Ammon's horn (tissue), 1 donor: ENCODE measurements around the gene PDE9A.

Experiments used
- DNase-seq: peaks from one replicate; pipeline ENCODE4 v3.0.0-alpha.2; 2016; ENCODE audit warnings: low spot score

PDE9A gene

DNA sequence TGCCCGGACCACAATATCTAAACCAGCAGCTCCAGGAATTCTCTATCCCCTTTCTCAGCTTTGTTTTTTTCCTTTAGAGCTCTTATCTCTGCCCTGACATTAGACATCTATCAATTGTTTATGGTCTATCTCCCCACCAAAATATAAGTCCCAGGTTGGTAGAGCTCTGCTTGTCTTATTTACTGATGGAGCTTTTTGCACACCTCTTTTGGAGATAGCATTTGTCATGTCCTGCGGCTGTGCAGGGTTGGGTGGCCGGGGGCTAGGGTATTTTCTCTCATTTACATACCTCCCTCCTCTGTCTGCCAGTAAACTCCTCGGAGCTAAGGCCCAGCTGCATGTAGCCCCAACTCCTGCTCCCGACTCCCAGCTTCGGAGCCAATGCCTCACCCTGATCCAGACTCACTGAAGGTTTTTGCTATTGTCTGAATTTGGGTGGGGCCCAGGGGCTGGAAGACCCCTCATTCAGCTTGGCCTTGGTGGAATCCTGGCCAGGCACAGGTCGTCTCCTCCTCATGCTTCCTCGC lies 11.1 kb upstream of the PDE9A start:
- DNase-seq: no peak

DNA sequence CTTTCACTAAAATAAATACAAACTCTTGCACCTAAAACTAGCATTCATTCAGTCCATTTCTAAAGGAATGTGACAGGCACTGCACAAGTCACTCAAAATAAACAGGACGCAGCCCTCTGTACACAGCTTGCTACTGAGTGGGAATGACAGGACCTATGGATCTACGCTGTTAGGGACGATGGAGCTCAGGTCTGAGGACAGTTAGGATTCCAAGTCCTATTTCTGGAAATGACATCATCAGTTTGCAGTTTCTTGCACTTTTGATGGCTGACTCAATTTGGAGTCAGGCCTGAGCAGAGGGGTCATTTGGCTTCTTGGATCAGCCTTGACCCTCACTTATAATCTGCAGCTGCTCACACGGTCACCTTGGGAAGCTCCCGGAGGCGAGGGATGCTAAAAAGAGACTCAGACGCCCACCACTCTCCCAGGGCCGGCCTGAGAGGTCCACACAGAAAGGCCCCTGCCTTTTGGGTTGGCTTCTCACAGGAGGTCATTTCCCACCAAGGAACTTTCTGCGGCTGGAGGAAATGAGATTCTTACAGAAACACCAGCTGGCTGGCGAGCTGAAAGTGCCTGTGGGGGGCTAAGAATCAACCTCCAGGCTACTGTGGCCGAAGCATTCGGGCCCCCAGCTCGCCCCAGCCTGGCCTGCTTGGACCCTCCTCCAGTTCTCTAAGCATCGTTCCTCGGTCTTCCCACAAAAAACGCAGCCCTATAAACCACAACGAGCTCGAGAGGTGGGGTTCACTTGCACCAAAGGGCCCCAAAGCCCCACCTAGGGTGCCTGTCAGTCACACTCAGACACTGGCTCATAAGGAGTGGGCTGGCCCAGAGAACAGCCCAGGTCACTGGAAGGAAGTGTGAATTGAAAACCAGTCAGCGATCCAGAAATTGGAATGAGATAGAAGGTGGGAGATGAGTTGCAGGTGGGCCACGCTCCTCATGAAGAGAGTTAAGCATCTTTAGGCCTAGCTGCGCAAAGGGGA lies 8.9 kb upstream of the PDE9A start:
- DNase-seq: no peak

DNA sequence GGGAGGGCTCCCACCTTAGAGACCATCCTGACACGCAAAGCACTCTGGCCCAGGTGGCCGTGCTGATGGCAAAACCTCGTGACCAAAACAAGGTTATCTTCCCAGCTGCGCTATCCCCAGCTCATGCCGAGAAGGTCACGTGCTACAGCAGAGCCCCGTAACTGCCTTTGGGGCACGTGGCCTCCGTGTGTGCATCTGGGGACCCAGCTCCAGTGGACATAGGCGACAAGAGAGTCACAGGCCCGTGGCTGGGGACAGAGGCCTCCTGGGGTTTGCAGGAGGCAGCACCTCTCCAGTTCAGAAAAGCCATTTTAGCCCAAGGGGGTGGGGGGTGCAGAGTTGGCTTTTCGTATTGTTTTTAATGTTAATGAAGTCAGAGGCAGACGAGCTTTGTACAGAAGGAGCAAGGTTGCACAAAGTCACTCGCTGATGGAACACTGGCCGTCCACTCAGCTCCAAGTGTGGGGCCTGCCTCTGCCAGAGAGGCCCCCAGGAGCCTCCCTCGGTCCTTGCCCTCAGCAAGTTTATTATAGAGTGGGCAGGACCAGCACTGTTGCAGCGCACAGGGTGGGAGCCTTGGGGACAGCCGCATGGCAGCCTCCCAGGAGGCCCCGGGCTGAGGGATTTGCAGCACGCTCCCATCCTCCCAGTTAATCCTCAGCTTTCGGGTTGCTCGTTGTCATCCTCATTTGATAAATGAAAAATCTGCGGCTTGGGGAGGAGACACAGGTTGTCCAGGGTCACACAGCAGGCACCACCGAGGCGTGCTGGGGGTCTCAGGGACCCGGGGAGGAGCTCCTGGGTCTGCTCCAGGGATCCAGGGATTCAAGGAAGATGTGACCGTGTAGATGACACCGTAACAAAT lies 8.0 kb upstream of the PDE9A start:
- DNase-seq: no peak

DNA sequence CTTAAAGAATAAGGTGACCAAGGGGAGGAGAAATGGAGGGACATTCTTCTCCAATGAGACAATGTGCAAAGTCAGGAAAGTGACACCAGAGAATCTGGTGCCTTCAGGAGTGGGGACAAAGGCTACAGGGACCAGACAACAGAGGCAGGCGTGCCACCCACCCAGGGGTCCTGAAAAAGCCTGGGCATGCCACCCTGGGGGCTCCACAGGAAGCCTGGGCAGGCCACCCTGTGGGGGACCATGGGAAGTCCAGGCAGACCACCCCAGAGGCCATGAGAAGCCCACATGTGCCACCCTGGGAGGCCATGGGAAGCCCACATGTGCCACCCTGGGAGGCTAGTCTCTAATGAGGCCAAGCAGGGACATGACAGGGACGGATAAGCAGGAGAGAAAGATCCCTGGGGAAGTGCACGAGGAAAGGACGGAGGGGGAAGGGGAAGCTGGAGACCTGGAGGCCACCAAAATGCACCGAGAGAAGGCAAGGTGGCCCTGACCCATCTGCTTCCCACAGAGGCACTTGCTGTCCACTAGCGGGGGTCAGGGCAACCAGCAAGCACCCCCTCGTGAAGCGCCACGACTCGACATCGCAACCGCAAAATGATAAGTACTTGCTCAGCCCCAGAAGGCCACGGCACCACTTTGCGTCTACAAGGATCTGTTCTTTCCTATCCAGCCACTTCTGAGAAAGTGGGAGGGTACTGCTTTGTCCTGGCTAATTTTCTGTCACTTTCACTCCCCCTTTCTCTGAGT lies 7.2 kb upstream of the PDE9A start:
- DNase-seq: no peak

DNA sequence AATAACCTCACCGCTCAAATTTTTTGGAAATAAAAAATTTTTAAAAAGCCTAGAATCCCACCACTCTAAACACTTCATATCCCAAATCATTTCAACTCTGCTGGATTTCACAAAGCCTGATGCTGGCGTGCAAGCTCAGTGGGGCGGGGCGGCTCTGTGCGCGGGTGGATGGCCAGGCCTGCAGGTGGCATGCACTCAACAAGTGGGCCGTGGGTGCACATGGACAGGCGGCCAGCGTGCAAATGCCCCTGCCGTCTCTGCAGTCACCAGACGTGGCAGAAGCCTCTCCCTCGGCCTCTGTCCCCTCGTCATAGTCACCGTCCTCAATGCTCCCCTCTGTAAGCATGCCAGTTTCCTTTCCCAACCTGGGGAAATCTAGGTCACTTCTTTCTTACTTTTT lies 6.6 kb upstream of the PDE9A start:
- DNase-seq: no peak

DNA sequence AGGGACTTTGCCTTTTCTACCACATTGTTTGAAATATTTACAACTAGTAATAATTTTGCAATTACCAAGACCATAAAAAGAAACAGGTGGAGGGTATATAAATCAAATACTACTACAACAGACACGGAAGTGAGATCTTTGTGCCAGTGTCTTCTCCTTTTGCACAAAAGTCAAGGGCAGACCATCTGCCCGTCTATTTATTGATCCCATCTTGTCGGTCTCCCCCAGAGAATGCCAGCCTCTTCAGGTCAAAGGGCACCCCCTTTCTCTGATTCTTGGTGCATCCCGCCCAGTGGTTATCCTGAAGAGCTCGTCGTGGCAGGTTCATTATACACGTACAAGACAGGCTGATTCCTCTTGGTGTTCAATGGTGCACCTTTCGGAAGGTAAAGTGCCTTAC lies 4.8 kb upstream of the PDE9A start:
- no peak for DNase-seq

DNA sequence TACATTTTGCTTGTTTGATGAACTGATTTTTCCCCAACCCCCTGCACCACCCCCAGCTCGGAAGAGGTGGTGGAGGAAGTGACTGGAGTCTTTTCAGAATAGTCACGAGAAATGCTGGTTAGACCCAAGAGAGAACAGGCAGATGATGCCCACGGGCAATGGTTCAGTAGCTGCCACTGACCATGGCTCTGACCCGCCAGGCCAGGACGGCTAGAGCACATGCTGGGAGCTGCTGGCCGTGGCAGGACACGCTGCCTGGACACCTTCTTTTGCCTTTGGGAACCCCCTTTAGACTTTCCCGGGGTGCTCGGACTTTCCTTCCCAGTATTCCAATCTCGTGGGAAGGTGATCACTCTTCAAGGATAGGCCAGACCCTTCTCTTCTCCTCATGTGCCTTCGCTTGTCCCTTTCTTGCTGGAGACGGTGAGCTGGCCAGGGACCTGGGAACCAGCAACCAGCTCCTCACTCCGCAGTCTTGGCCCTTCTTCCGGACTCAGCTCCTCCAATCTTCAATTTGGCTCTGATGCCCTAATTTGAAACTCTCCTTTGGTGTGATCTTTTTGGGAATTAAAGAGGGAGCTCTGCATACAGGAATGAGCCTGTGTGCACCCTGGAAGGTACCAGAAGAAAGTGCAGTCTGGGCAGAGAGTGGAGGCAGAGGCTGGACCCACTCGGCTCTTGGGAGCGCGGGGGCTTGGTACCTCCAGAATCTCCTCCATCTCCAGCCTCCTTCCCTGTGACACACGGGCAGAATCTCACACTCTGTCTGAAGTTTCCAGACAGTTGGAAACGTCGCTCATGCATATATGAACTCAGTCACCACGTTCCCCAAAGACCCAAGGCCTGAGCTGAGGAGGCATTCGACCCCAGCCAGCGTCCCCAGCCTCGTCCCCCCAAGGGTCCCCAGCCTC lies 4.0 kb upstream of the PDE9A start:
- no peak for DNase-seq

DNA sequence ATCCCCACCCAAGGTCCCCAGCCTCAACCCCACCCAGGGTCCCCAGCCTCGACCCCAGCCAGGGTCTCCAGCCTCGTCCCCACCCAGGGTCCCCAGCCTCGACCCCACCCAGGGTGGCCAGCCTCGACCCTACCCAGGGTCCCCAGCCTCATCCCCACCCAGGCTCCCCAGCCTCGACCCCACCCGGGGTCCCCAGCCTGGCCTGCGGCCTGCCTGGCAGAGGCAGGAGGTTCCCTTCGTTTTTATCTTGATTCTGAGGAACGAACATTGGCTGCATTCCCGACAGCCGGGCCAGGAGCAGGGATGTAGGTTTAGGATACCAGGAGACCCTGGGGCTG lies 3.4 kb upstream of the PDE9A start:
- DNase-seq: no peak

DNA sequence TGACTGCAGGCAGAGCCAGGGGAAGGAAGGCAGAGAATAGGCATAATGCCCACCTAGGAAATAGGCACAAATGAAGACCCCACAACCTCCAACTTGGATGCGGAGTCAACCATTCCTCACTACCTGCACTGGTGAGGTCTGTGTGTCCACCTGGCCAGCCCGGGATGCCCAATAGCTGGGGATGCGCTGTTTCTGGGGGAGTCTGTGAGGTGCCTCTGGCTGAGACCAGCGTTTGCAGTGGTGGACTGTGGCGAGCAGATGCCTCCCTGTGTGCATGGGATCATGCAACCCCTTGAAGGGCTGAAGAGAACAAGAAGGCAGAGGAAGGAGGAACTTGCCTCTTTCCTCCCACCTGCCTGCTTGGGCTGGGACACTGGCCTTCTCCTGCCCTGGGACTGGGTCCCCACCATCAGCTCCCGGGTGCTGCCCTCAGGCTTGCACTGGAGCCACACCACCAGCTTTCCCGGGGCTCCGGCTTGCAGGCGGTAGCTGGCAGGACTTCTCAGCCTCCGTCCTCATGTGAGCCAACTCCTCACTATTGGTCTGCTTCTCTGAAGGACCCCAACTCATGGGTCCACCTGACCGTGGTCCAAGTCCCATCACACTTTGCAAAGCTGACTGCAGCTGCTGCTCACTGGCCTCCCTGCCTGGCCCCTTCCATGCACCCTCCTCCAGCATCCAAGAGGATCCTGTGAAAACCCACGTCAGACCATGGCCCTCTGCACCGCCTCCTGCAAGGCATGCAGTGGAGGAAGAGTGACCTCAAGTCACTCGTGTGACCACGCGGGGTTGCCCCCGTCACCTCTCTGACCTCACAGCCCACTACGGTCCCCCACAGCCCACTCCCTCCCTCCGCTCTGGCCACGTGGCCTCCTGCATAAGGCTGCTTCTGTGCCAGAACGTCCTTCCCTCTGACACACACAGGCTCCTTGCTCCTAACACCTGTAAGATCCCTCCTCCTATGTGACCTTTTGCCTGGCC lies 2.7 kb upstream of the PDE9A start:
- DNase-seq: no peak

DNA sequence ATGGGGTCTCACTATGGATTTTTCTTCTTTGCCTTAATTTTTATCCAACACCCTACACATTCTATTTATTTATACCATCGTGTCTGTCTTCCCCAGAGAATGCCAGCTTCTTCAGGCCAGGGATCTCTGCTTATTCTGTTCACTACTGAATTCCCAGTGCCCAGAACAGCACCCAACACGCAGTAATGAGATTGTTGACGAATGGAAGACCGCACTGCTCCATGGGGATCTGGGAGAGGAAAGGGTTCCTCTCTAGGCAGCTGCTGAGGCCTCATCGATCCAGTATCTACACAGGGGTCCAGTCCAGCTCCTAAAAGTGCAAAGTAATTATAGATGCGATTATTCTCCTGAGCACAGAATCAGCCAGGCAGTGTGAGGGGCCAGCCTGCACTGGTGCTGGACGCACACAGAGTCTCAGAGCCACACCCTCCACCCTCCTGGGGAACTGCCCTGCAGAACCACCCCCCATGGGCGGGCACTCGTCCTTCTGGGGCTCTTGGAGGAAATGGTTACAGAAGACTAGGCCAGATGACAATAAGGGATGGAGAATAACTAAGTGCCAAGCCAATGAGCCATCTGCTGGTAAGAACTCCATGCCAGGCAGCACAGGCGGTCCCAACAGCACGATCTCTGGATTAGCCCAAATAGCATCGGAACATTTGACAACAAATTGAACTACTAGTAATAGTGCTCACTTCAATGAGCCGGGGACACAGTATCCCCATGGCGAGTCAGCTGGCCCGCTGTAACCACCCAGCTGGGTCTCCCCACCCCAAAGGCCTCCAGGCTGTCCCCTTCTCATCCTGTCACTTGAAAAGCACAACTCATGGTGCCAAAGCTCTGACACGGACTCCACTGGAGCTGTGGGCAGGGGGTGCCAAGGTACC lies 1.7 kb upstream of the PDE9A start:
- DNase-seq: peak; percentile 70

DNA sequence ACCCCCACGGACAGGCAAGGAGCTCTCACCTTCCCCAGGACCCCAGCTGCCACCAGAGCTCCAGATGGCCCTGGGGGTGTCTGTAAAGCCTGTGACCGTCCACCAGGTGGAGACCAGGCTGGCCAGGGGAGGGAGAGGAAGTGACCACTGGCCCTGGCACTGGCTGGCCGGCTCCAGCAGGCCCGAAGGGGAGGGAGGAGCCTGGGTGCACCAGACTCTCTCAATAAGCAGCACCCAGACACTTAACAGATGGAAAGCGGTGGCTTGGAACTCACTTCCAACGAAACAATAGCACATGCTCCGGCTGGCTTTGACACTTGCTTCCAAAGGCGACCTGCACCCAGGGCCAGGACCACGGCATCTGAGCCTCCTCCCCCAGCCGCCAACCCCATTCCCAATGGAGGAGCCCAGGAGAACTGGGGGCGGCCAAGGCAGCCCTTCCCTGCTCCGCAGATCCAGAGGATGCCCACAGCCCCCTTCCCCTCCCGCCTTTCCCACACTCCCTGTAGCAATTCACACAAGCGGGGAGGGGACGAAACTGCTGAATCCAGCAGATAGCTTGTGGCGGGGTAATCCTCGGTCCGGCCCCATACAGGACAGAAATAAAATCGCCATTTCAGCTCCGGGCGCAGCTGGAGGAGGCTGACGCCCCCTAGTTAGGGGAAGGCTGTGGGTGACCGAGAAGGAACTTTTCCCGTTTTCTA lies 742 bp upstream of the PDE9A start:
- DNase-seq: peak; percentile 86

DNA sequence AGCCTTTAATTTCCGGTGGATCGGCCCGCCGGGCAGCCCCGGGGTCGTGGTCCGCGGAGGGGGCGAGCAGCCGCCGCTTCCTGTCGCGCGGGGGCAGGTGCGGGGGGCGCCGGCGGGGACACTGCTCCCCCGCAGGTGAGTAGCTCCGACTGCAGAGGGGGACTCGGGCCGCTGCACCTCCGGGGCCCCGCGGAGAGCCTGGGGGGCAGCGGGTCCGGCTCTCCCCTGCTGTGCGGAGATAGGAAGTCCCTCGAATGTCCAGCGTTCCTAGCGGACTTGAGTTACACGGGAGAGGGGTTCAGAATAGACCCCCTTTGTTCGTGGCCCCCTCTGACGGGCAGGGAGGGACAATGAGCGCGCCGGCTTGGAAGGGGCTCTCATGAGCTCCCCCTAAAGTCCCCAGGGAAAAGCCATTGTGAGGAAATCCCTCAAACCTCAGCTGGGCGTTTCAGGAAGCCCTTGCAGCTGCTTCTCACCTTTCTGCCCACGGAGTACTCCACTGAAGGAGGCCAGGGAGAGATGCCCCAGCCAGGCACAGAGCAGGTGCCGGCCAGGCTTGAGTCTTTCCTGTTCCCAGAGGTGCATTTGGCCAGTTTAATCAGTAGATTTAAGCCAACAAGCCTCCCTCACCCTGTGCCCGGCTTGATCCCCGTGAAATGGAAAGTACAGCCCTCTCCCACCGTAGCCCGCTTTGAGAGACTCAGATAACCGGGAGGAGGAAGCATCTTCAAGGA lies 925 bp downstream of the PDE9A start:
- no peak for DNase-seq

DNA sequence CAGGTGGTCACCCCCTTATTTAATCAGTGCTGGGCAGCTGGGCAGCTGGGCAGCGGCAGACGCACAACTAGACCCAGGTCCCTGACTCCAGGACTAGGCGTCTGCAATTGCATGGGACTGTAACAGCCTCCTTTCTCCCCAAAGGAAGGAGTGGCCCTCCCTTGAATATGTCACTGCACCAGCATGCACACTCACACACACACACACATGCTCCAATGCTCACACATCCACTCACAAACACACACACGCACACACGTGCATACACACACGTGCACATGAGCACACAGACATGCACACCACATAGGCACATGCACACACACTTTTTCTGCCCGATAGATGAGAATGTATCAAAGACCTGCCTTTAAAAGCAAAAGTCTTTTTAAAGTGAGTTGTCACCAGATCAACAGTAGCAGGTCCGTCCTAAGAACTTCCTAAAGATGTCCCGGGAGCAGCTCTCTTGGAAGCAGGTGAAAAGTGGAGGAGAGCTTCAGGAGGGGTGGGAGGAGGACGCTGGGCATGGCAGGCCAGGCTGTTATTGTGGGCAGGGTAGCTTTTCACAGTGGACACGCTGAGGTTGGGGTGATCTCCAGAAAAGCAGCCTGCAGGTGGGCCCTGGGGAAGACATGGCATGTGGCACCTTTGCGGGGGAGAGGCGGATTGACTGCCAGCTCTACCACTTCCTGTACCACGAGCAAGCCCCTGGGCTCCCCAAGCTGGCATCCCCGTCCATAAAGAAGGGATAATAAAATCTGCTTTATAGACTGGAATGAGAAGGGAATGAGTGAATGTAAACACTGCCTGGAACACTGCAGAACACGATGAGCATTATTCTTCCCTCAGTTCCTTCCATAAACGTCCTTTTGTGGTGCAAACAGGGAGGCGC lies 1.7 kb downstream of the PDE9A start:
- DNase-seq: no peak

DNA sequence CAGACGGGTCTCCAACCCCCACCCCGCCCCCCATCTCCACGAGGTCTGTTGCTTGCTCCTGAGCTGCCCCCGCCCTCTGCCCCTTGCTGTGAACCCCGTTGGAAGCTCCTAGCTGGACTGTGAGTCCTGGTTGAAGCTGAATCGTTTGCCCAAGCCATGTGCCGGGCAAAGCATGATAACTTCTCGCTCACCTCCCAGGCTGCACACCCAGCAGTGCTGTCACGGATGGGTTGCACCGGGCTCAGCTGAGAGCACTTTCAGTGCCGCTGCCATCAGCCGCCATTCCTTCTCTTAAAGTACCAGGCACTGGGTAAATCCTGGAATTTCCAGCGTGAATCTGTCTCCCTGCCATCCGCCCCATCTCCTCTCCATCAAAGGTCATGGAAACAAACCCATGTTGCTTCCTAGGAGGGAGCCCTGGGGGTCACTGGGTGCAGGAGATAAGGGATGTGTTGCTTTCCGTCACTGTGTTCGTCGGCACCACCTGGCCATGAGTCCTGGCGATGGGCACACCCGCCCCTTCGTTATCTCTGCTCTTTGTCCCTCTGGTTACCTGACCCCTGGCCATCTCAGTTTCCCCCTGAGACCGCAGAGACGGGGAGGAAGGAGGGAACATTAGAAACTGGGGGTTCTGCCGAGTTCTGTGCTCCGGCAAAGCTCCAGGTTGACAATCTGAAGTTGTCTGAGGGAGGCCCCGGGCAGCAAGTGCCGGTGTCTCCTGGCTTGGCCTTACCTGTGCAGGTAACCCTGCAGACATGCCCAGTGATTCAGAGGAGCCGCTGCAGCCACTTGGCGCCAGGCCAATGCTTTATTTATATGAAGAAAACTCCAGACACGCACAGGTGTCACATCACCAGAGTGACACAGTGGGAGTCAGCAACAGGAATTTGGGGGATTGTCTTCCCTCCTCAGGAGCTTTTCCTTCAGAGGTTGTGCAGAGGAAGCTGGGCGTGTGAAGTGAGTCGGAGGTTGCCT lies 2.7 kb downstream of the PDE9A start:
- no peak for DNase-seq

DNA sequence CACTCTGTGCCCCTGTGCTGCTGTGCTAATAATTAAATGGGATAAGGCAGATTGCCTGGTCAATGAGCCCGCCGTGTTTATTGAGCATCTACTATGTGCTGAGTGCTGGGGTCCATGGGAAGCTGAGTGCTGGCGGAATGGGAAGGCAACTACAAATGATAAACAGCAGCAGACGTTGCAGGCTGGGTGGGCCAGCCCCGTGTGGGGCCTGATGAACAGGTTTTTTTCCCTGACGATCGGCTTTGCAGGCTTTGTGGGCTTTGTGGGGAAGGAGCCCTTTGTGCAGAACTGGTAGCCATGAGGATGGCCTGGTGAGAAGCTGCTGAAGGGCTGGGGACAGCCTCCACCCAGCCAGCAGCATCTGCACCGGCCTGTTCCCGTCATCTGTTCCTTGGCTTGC lies 3.5 kb downstream of the PDE9A start:
- no peak for DNase-seq
